ENCODE measurements around the gene COQ3. TPM values are rescaled to one million over a fixed set of nuclear protein-coding genes. Genes with fewer than 3 reads are reported as not detected.

COQ3 gene
- total and polyA plus RNA-seq, 2 of the 8 experiments (the other 6 are each of a cell fraction or from before 2014, with no cell fraction given) = 8.4 to 16.2 TPM

DNA sequence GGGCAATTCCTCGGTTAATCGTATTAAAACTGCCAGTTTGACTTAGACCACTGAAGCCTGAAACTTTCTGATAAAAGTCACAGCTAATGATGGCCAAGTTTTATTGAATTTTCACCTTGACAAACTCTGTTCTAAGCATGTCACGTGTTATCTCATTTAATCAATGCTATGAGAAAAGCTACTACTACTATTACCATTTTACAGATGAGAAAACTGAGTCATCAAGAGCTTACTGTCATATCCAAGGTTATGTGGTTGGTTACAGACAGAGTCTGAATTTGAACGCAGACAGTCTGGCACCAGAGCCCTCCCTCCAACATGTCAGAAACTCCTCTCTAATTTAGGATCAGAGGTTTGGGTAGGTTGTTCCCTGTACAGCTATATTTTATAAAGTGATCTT is 48.8 kb downstream of the COQ3 start:
- no peak overlapping the region for H3K4me2 ChIP-seq (ENCODE audit: insufficient read depth in 1 of 2, low read depth in 2 of 2, low read length in 2 of 2)
- H4K20me1 ChIP-seq (replicated peaks in 1 of 2; ENCODE audit: control insufficient read depth in 1 of 2, insufficient read depth in 2 of 2, low read length in 2 of 2) = no peaks in the 10 kb centered on the region
- no peak overlapping the region for H4K5ac ChIP-seq (ENCODE audit: insufficient read length, low read depth, low read length)
- WGBS, 2 experiments (ENCODE audit: extremely low coverage in 1 of 2, insufficient coverage in 1 of 2, insufficient read length in 1 of 2, insufficient replicate concordance in 2 of 2, low coverage in 1 of 2, low lambda C conversion rate in 2 of 2, missing lambda C conversion rate in 1 of 2) = 87% methylated on average over 4 of the region's 4 CpGs; no CpG with 5 or more reads in 1 of the 2 experiments
- no peak overlapping the region for H3K4ac ChIP-seq (replicated peaks; ENCODE audit: insufficient read length, low read depth, low read length)
- H3K4me1 ChIP-seq (replicated peaks in 1 of 4; ENCODE audit: control insufficient read depth in 3 of 4, insufficient read depth in 4 of 4, low read length in 3 of 4) = peaks cover 0 to 15% (median 8%) of the 10 kb centered on the region in 4 experiments; a peak in 6 of 7 replicates
- POLR2A ChIA-PET (ENCODE audit: partially characterized antibody) = interaction anchor here (0.9 to 2.7 kb wide), 6 partner anchors 8 to 80 kb away, joined by 3 to 9 read pairs (median 9); partner anchors contain the start of genes COQ3 and PNISR
- H3K36me3 ChIP-seq (ENCODE audit: control insufficient read depth in 2 of 4, insufficient read depth in 4 of 4, low read length in 3 of 4) = peaks cover 0 to 3% (median 0%) of the 10 kb centered on the region in 4 experiments; a peak in 2 of 8 replicates
- H3K79me1 ChIP-seq (ENCODE audit: low read depth, low read length) = no peaks in the 10 kb centered on the region; the same call in 1 of the 2 replicates
- no peak overlapping the region for H4K91ac ChIP-seq (replicated peaks; ENCODE audit: insufficient read length, low read length)
- no peak overlapping the region for H3K18ac ChIP-seq (ENCODE audit: extremely low read depth, low read length)
- H2BK5ac ChIP-seq (ENCODE audit: low read depth, low read length) = no peak overlapping the region
- FAIRE-seq = no peak
- no peak overlapping the region for H3K27ac ChIP-seq (ENCODE audit: low read depth, low read length)
- H2BK120ac ChIP-seq (replicated peaks; ENCODE audit: low read depth, low read length) = no peak overlapping the region
- no peak overlapping the region for H3K9ac ChIP-seq (replicated peaks in 1 of 4; ENCODE audit: extremely low read depth in 1 of 4, low read depth in 3 of 4, low read length in 3 of 4)
- no peak overlapping the region for H2AK5ac ChIP-seq (ENCODE audit: low read depth, low read length)
- H3K23ac ChIP-seq (ENCODE audit: insufficient read length) = no peak overlapping the region
- no peaks in the 10 kb centered on the region for H3K9me3 ChIP-seq (ENCODE audit: insufficient read depth in 2 of 2, low read depth in 1 of 2, low read length in 1 of 2)
- DNase-seq (ENCODE audit: low read depth in 1 of 2, low spot score in 2 of 2) = no peak
- H3K14ac ChIP-seq (ENCODE audit: insufficient read length) = no peak overlapping the region
- no peak overlapping the region for H3K4me3 ChIP-seq (ENCODE audit: extremely low read depth in 1 of 4, insufficient read depth in 2 of 4, low read depth in 3 of 4, low read length in 4 of 4)
- no peak overlapping the region for H4K8ac ChIP-seq (ENCODE audit: extremely low read depth, insufficient read depth, low read length)
- CTCF ChIA-PET (ENCODE audit: partially characterized antibody) = interaction anchor here (0.7 to 5.6 kb wide), 4 partner anchors 10 to 25 kb away, joined by 3 to 67 read pairs (median 14); no protein-coding TSS in a partner anchor
- H3K79me2 ChIP-seq (ENCODE audit: control insufficient read depth in 1 of 2, insufficient read depth in 2 of 2, low read length in 2 of 2) = peaks cover 0 to 9% of the 10 kb centered on the region in 2 experiments; a peak in 1 of 4 replicates
- H2AFZ ChIP-seq (ENCODE audit: low read length) = no peak overlapping the region
- no peak overlapping the region for H2BK15ac ChIP-seq (ENCODE audit: low read length)
- peaks cover 8% of the 10 kb centered on the region for H3K23me2 ChIP-seq (ENCODE audit: low read depth, low read length)
- TF ChIP-seq TCF12 (IDR thresholded peaks at IDR 0.05; ENCODE audit: low read depth, low read length) (no peak), NANOG (IDR thresholded peaks at IDR 0.05; ENCODE audit: insufficient read depth, low read depth, low read length, poor library complexity, severe bottlenecking) (no peak), POU5F1 (IDR thresholded peaks at IDR 0.05; ENCODE audit: low read depth, low read length) (no peak), POLR2A (IDR thresholded peaks at IDR 0.05; ENCODE audit: control extremely low read depth in 1 of 2, low read depth in 2 of 2, low read length in 2 of 2) (no peak), CHD1 (IDR thresholded peaks at IDR 0.05; ENCODE audit: low read depth, low read length) (no peak), TBP (IDR thresholded peaks at IDR 0.05; ENCODE audit: low read depth, low read length) (no peak)
- no peak overlapping the region for H3K56ac ChIP-seq (replicated peaks; ENCODE audit: insufficient read length, low read depth, low read length)
- no peak overlapping the region for H2BK12ac ChIP-seq (ENCODE audit: low read depth, low read length)
- no peaks in the 10 kb centered on the region for H3K27me3 ChIP-seq (replicated peaks in 1 of 4; ENCODE audit: control insufficient read depth in 3 of 4, extremely low read depth in 1 of 4, insufficient read depth in 3 of 4, low read length in 3 of 4)
- H2BK20ac ChIP-seq (ENCODE audit: low read length) = no peak overlapping the region

All from H1 (cell line).